ENCODE data around the gene RTL1.

RTL1 gene

DNA sequence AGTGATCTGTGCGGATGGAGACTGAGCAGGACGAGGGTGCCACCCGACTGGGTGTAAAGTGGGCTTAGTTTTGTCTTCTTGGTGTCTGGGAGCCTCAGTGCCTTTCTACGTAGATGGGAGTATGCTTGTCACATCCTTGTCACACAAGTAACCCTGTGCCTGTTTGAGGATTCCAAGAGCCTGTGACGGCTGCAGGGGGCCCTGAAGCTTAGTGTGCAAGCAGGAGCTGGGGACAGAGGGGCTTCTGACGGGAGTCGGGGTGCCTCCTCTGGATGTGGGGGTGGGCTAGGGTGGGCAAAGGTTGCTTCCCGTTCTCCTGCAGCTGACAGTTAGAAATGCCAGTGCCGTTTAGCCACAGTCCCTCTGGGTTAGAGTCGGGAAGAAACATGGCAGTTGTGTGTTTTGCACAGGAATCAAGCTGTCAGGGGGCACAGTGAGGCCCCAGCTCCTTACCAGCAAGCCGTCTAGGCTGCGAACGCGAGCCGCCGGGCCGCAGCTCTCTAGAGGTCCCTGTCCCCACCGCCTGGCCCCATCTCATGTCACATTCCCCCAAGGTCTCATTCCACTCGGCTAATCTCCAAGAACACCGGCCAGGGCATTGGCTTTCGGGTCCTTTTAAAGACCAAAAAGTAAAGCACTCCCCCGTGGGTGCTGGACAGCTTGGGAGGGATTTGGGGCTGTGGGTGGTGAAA lies 7.0 kb downstream of the RTL1 start:
- H3K36me3 ChIP-seq (ENCODE audit: insufficient read depth, low read length) = peaks cover 62% of the 10 kb centered on the region
- H3K9ac ChIP-seq (ENCODE audit: low read depth, low read length) = no peak overlapping the region
- no peak overlapping the region for H3K4me2 ChIP-seq (ENCODE audit: low read length)
- H3K4me1 ChIP-seq (ENCODE audit: control insufficient read depth, insufficient read depth, low read length) = no peaks in the 10 kb centered on the region
- H3K27me3 ChIP-seq (ENCODE audit: control insufficient read depth, insufficient read depth, low read length) = peaks cover 9% of the 10 kb centered on the region
- H3K9me3 ChIP-seq (replicated peaks; ENCODE audit: low read length) = no peaks in the 10 kb centered on the region
- no peak overlapping the region for H3K4me3 ChIP-seq (ENCODE audit: low read length)

DNA sequence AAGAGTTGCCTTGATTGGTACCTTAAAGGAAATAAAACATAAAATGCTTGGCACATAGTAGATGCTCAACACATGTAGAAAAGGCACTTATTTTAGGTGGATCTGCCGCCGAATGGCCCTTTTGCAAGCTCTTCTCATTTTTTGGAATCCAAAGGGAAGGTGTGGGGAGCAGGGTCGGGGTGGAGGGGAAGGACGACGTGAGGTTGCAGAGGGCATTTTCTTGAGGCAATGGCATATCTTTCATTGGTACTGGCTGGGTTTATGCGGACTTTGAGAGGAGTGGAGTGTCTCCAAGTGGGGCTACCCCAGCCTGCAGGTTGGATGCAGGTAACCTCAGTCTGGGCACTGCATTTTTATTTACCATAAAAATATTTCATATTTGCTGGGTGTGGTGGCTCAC lies 8.1 kb downstream of the RTL1 start:
- Histone ChIP-seq H3K9me3 (replicated peaks; ENCODE audit: low read length) (no peaks in the 10 kb centered on the region), H3K4me1 (ENCODE audit: control insufficient read depth, insufficient read depth, low read length) (no peaks in the 10 kb centered on the region), H3K4me3 (ENCODE audit: low read length) (no peak overlapping the region), H3K36me3 (ENCODE audit: insufficient read depth, low read length) (peaks cover 60% of the 10 kb centered on the region), H3K4me2 (ENCODE audit: low read length) (no peak overlapping the region), H3K27me3 (ENCODE audit: control insufficient read depth, insufficient read depth, low read length) (peaks cover 9% of the 10 kb centered on the region), H3K9ac (ENCODE audit: low read depth, low read length) (no peak overlapping the region)

- Histone ChIP-seq H3K4me1 (ENCODE audit: control insufficient read depth, insufficient read depth, low read length) (no peaks in the 10 kb centered on the region), H3K36me3 (ENCODE audit: insufficient read depth, low read length) (peaks cover 57% of the 10 kb centered on the region), H3K9me3 (replicated peaks; ENCODE audit: low read length) (no peaks in the 10 kb centered on the region), H3K9ac (ENCODE audit: low read depth, low read length) (no peak overlapping the region), H3K27me3 (ENCODE audit: control insufficient read depth, insufficient read depth, low read length) (peaks cover under 1% of the 10 kb centered on the region), H3K4me2 (ENCODE audit: low read length) (no peak overlapping the region), H3K4me3 (ENCODE audit: low read length) (no peak overlapping the region)
Observed at GRCh38 chr14:100894416-100894815, 9.1 kb downstream of the RTL1 start.

- H3K4me2 ChIP-seq (ENCODE audit: low read length) = no peak overlapping the region
- no peaks in the 10 kb centered on the region for H3K9me3 ChIP-seq (replicated peaks; ENCODE audit: low read length)
- peaks cover 57% of the 10 kb centered on the region for H3K36me3 ChIP-seq (ENCODE audit: insufficient read depth, low read length)
- H3K4me3 ChIP-seq (ENCODE audit: low read length) = no peak overlapping the region
- no peak overlapping the region for H3K9ac ChIP-seq (ENCODE audit: low read depth, low read length)
- H3K4me1 ChIP-seq (ENCODE audit: control insufficient read depth, insufficient read depth, low read length) = no peaks in the 10 kb centered on the region
- no peaks in the 10 kb centered on the region for H3K27me3 ChIP-seq (ENCODE audit: control insufficient read depth, insufficient read depth, low read length)
Observed at GRCh38 chr14:100893760-100894159, 9.8 kb downstream of the RTL1 start.

GRCh38 chr14:100893228-100893601 lies 10.3 kb downstream of the RTL1 start:
- H3K36me3 ChIP-seq (ENCODE audit: insufficient read depth, low read length) = peaks cover 59% of the 10 kb centered on the region
- H3K27me3 ChIP-seq (ENCODE audit: control insufficient read depth, insufficient read depth, low read length) = no peaks in the 10 kb centered on the region
- no peaks in the 10 kb centered on the region for H3K4me1 ChIP-seq (ENCODE audit: control insufficient read depth, insufficient read depth, low read length)
- no peak overlapping the region for H3K9ac ChIP-seq (ENCODE audit: low read depth, low read length)
- H3K4me2 ChIP-seq (ENCODE audit: low read length) = no peak overlapping the region
- H3K4me3 ChIP-seq (ENCODE audit: low read length) = no peak overlapping the region
- H3K9me3 ChIP-seq (replicated peaks; ENCODE audit: low read length) = no peaks in the 10 kb centered on the region

DNA sequence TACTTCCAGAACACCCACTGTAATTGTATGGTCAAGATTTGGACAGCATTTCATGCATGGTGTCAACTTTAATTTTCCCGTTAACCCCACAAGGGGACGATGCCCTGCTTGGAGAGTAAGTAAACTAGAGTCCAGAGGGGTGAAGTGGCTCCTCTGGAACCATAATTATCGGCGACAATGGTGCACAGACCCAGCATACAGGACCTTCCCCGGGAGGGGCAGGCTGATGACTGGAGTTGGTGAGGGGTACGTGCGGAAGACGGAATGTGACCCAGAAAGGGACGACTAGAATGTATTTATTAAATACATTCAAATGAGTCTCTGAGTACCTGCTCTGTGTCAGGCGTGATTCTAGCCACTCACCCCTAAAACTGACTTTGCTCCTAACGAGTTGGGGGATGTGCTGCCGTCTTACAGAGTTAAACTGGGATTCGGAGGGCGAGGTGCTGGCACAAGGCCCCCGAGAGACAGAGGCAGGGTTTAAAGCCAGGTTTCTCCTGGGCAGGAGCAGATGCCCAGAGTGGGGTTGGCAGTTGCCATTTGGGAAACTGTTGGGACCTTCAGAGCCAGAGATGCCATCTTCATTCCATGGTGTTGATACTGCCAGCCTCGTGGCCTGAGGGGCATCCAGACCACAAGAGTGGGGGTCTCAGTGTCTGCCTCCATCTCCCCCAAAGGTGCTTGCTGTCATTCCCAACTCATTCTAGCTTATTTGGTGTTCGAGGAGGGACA lies 10.9 kb downstream of the RTL1 start:
- Histone ChIP-seq H3K9ac (ENCODE audit: low read depth, low read length) (no peak overlapping the region), H3K4me1 (ENCODE audit: control insufficient read depth, insufficient read depth, low read length) (peaks cover 5% of the 10 kb centered on the region), H3K27me3 (ENCODE audit: control insufficient read depth, insufficient read depth, low read length) (no peaks in the 10 kb centered on the region), H3K9me3 (replicated peaks; ENCODE audit: low read length) (no peaks in the 10 kb centered on the region), H3K4me3 (ENCODE audit: low read length) (no peak overlapping the region), H3K4me2 (ENCODE audit: low read length) (no peak overlapping the region), H3K36me3 (ENCODE audit: insufficient read depth, low read length) (peaks cover 60% of the 10 kb centered on the region)

DNA sequence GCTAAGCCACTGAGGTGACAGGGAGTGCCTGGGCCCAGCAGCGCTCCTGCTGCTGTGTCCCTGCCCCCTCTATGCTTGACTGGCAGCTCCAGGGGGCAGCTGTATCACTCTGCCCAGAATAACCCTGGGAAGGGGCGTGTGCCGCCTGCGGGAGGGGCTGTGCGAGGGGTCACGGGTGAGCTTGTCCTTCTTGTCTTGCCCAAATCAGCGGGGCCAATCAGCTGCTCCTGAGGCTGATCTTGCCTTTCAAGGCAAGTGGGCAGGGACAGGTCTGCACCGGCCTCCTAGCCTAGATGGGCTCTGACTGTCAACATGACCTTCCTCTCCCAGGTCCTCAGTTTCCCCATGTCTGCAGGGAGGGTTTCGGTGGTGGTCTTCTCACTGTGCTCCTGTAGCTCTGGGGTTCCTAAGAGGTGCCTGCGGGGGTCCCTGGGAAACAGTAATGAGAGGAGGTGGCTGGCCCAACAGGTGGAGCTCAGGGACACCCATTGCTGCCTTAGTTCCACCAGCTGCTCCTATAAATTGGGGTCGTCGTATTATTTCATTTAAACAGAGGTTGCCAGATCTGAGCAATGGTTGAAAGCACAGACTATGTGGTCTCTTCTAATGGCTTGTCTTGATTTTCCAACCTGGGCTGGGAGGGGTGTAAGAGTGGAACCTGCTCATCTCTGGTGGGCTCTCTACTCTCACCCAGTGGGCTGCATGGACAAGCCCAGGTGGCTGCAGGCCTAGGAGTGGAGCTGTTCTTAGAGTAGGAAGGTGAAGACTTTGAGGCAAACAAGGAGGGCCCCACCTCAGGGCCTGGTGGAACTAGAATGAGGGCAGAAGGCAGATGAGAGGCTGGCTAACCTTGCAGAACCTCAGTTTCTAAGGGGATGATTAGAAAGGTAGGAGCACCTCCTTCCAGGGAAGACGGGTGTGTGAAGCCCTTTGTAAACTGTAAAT lies 11.7 kb downstream of the RTL1 start:
- H3K36me3 ChIP-seq (ENCODE audit: insufficient read depth, low read length) = peaks cover 60% of the 10 kb centered on the region
- peaks cover 13% of the 10 kb centered on the region for H3K4me1 ChIP-seq (ENCODE audit: control insufficient read depth, insufficient read depth, low read length)
- H3K4me3 ChIP-seq (ENCODE audit: low read length) = no peak overlapping the region
- H3K9me3 ChIP-seq (replicated peaks; ENCODE audit: low read length) = no peaks in the 10 kb centered on the region
- no peak overlapping the region for H3K9ac ChIP-seq (ENCODE audit: low read depth, low read length)
- H3K4me2 ChIP-seq (ENCODE audit: low read length) = no peak overlapping the region
- no peaks in the 10 kb centered on the region for H3K27me3 ChIP-seq (ENCODE audit: control insufficient read depth, insufficient read depth, low read length)

DNA sequence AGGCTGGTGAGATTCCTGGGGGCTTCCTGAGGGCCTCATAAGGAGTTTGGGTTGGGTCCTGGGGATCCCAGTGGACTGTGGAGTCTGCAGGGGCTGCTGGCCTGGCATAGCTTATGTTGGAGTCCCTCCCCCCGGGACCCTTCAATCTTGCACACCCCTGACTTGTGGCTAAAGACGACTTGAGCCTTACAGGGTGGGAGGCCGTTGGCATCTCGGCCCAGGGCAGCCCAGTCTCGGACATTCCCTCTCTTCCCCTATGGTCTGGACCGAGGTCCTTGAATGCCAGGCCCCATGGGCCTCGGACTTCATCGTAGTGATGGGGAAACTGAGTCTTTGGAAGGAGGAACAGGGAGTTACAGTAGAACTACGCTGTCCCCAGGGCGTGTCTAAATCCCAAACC lies 12.5 kb downstream of the RTL1 start:
- Histone ChIP-seq H3K4me3 (ENCODE audit: low read length) (no peak overlapping the region), H3K4me1 (ENCODE audit: control insufficient read depth, insufficient read depth, low read length) (peaks cover 13% of the 10 kb centered on the region), H3K9ac (ENCODE audit: low read depth, low read length) (no peak overlapping the region), H3K4me2 (ENCODE audit: low read length) (no peak overlapping the region), H3K9me3 (replicated peaks; ENCODE audit: low read length) (no peaks in the 10 kb centered on the region), H3K36me3 (ENCODE audit: insufficient read depth, low read length) (peaks cover 56% of the 10 kb centered on the region), H3K27me3 (ENCODE audit: control insufficient read depth, insufficient read depth, low read length) (no peaks in the 10 kb centered on the region)

DNA sequence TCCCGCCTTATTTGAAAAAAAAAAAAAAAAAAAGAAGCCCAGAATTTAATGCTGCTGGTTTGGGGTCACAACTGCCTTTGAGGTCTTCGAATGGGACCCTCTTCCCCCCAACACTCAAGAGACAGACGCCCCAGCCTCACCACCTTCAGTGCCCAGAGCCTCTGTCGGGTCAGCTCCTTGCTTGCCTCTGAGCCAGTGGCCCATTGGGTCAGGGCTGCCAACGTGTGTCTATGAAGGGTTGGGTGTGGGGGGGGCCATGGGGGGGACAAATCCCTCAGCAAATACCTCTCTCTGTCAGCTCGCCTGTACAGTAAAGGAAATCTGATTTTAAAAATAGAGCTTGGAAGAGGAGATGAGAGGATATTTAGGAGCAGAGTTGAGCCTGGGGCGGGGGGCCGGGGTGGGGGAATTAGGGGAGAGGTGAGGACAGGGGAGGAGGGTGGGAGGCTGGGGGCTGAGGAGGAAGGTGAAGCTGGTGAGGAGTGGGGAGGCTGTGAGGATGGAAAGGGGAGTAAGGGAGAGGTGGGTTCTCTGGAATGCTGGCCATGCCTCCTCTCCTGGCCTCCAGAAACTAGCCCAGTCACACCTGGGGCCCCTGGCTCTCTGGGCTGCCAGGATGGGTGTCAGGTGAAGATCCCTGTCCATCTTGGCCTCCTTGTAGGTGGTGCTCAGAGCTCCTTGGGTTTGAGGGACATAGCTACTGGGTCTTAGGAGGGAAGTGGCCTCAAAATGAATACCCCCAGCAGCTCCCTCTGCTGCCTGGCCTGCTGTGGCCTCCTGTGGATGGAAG lies 13.3 kb downstream of the RTL1 start:
- no peaks in the 10 kb centered on the region for H3K9me3 ChIP-seq (replicated peaks; ENCODE audit: low read length)
- H3K27me3 ChIP-seq (ENCODE audit: control insufficient read depth, insufficient read depth, low read length) = no peaks in the 10 kb centered on the region

DNA sequence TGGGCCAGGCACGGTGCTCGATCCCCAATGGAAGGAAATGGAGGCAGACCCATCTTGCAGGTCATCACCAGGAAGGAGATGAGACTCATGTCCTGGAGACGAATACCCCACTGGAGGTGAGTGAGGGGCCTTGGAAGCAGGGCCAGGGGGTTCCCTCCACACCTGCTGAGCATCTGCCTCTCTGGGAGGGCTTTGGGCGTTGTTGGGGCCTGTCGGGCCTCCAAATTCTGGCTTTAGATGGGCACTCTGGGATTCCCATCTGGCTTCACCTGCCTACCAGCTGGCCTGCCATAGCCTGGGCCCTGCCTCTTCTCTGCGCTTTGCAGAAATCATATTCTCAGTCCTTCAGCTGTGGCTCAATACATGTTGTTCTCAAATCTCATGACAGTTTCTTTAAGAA lies 13.9 kb downstream of the RTL1 start:
- no peaks in the 10 kb centered on the region for H3K27me3 ChIP-seq (ENCODE audit: control insufficient read depth, insufficient read depth, low read length)
- peaks cover 13% of the 10 kb centered on the region for H3K4me1 ChIP-seq (ENCODE audit: control insufficient read depth, insufficient read depth, low read length)
- no peaks in the 10 kb centered on the region for H3K9me3 ChIP-seq (replicated peaks; ENCODE audit: low read length)
- H3K4me2 ChIP-seq (ENCODE audit: low read length) = no peak overlapping the region
- H3K9ac ChIP-seq (ENCODE audit: low read depth, low read length) = no peak overlapping the region
- no peak overlapping the region for H3K4me3 ChIP-seq (ENCODE audit: low read length)
- H3K36me3 ChIP-seq (ENCODE audit: insufficient read depth, low read length) = peaks cover 52% of the 10 kb centered on the region

More for the DNA sequence above, 13.3 kb downstream of the RTL1 start:
- peaks cover 13% of the 10 kb centered on the region for H3K4me1 ChIP-seq (ENCODE audit: control insufficient read depth, insufficient read depth, low read length)
- H3K4me2 ChIP-seq (ENCODE audit: low read length) = no peak overlapping the region
- H3K4me3 ChIP-seq (ENCODE audit: low read length) = no peak overlapping the region
- no peak overlapping the region for H3K9ac ChIP-seq (ENCODE audit: low read depth, low read length)
- H3K36me3 ChIP-seq (ENCODE audit: insufficient read depth, low read length) = peaks cover 52% of the 10 kb centered on the region

Data from skeletal muscle satellite cell (primary cell).